MM.1S (cell line): ENCODE data around the gene ZNF521.

Experiments used
- DNase-seq: peaks from one replicate; pipeline ENCODE4 v3.0.0-alpha.2; 2015
- H2AFZ ChIP-seq: fragments of 300-600 bp; sonication (generic); 2 replicates; pipeline ENCODE4 v1.6.0; 2016; ENCODE audit warnings: antibody characterized with exemption, low read length
- H3F3A ChIP-seq: fragments of 300-600 bp; sonication (generic); 2 replicates; pipeline ENCODE4 v1.6.1; 2016; ENCODE audit warnings: mild to moderate bottlenecking, antibody characterized with exemption, low read length, moderate library complexity, mixed read lengths; ENCODE audit not compliant: insufficient read depth
- H3K27ac ChIP-seq: fragments of 300-600 bp; sonication (generic); 2 replicates; pipeline ENCODE4 v1.5.1; 2016; ENCODE audit warnings: mild to moderate bottlenecking, low read length
- H3K27me3 ChIP-seq: fragments of 300-600 bp; sonication (generic); replicated peaks from 2 replicates; pipeline ENCODE4 v1.6.0; 2016; ENCODE audit warnings: low read length; ENCODE audit not compliant: insufficient read depth
- H3K36me3 ChIP-seq: fragments of 300-600 bp; sonication (generic); replicated peaks from 2 replicates; pipeline ENCODE4 v1.6.1; 2016; ENCODE audit warnings: mild to moderate bottlenecking, low read length, mixed read lengths; ENCODE audit not compliant: insufficient read depth
- H3K4me1 ChIP-seq: fragments of 300-600 bp; sonication (generic); 2 replicates; pipeline ENCODE4 v1.6.1; 2016; ENCODE audit warnings: low read length, mixed read lengths
- H3K4me2 ChIP-seq: fragments of 300-600 bp; sonication (generic); 2 replicates; pipeline ENCODE4 v1.6.0; 2016; ENCODE audit warnings: low read depth, low read length
- H3K4me3 ChIP-seq: fragments of 300-600 bp; sonication (generic); 2 replicates; pipeline ENCODE4 v1.5.1; 2016; ENCODE audit warnings: low read length, mixed read lengths
- H3K79me2 ChIP-seq: fragments of 300-600 bp; sonication (generic); 2 replicates; pipeline ENCODE4 v1.6.1; 2016; ENCODE audit warnings: mixed run types, low read length, mixed read lengths
- H3K9ac ChIP-seq: fragments of 300-600 bp; sonication (generic); 2 replicates; pipeline ENCODE4 v1.6.1; 2016; ENCODE audit warnings: low read length, mixed read lengths
- H3K9me2 ChIP-seq: fragments of 300-600 bp; sonication (generic); replicated peaks from 2 replicates; pipeline ENCODE4 v1.6.1; 2016; ENCODE audit warnings: mild to moderate bottlenecking, low read length, mixed read lengths; ENCODE audit not compliant: insufficient read depth
- H3K9me3 ChIP-seq: fragments of 300-600 bp; sonication (generic); replicated peaks from 2 replicates; pipeline ENCODE4 v1.6.1; 2016; ENCODE audit warnings: mild to moderate bottlenecking, low read length, mixed read lengths; ENCODE audit not compliant: insufficient read depth
- H4K20me1 ChIP-seq: fragments of 300-600 bp; sonication (generic); 2 replicates; pipeline ENCODE4 v1.6.1; 2016; ENCODE audit warnings: mild to moderate bottlenecking, low read length, moderate library complexity, mixed read lengths; ENCODE audit not compliant: insufficient read depth
- CTCF ChIP-seq: fragments of 300-600 bp; sonication (generic); IDR thresholded peaks from 2 replicates; pipeline ENCODE4 v1.5.1; 2016; ENCODE audit warnings: antibody characterized with exemption, low read length, mixed read lengths
- EZH2 ChIP-seq: fragments of 300-600 bp; sonication (generic); optimal IDR thresholded peaks from 2 replicates; pipeline ENCODE3; 2017; ENCODE audit warnings: low read depth, mild to moderate bottlenecking, antibody characterized with exemption, low read length, mixed read lengths
- EZH2phosphoT487 ChIP-seq: fragments of 300-600 bp; sonication (generic); IDR thresholded peaks from 2 replicates; pipeline ENCODE4 v1.6.1; 2018; ENCODE audit warnings: antibody characterized with exemption, low read length

The ZNF521 gene

GRCh38 chr18:25093141-25093540 is 258.8 kb downstream of the ZNF521 start:
- TF ChIP-seq CTCF (no peak), EZH2 (no peak), EZH2phosphoT487 (no peak)
- Histone ChIP-seq H3K79me2 (no peaks in the 10 kb centered on the region), H3K9me3 (no peaks in the 10 kb centered on the region), H3K4me1 (no peaks in the 10 kb centered on the region), H3K27ac (no peak overlapping the region), H3K4me2 (no peak overlapping the region), H3K4me3 (no peak overlapping the region), H3K9ac (no peak overlapping the region), H3F3A (no peaks in the 10 kb centered on the region), H3K36me3 (no peaks in the 10 kb centered on the region), H3K27me3 (no peaks in the 10 kb centered on the region), H3K9me2 (no peaks in the 10 kb centered on the region), H4K20me1 (no peaks in the 10 kb centered on the region), H2AFZ (no peak overlapping the region)
- DNase-seq: no peak

GRCh38 chr18:25089470-25089869 is 262.5 kb downstream of the ZNF521 start:
- no peaks in the 10 kb centered on the region for H4K20me1 ChIP-seq
- no peak overlapping the region for H3K4me2 ChIP-seq
- no peaks in the 10 kb centered on the region for H3K27me3 ChIP-seq
- no peaks in the 10 kb centered on the region for H3K9me3 ChIP-seq
- H3K79me2 ChIP-seq: no peaks in the 10 kb centered on the region
- H3K4me1 ChIP-seq: no peaks in the 10 kb centered on the region
- no peaks in the 10 kb centered on the region for H3F3A ChIP-seq
- DNase-seq: no peak
- no peaks in the 10 kb centered on the region for H3K9me2 ChIP-seq
- H2AFZ ChIP-seq: no peak overlapping the region
- H3K4me3 ChIP-seq: no peak overlapping the region
- no peaks in the 10 kb centered on the region for H3K36me3 ChIP-seq
- H3K27ac ChIP-seq: no peak overlapping the region
- H3K9ac ChIP-seq: no peak overlapping the region
- TF ChIP-seq CTCF (no peak), EZH2 (no peak), EZH2phosphoT487 (no peak)

DNA sequence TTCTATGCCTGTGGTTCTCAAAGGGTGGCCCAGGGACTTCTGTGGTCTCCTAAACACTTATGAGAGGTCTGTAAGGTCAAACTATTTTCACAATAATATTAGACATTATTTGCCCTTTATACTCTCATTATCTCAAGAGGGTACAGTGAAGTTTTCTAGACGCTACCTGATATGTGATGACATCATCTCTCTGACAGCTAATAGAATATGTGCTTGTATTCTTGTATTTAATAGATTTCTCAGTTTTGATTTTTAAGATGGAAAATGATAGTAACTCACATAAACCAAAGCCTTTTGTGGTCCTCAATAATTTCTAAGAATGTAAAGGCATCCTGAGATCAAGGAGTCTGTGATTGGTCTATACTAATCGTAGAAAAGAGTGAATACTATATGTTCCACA is 265.1 kb downstream of the ZNF521 start:
- no peak overlapping the region for H3K4me2 ChIP-seq
- no peaks in the 10 kb centered on the region for H3K9me2 ChIP-seq
- H3K27ac ChIP-seq: no peak overlapping the region
- no peaks in the 10 kb centered on the region for H3K27me3 ChIP-seq
- TF ChIP-seq EZH2 (no peak), EZH2phosphoT487 (no peak), CTCF (no peak)
- no peaks in the 10 kb centered on the region for H3K9me3 ChIP-seq
- H3K9ac ChIP-seq: no peak overlapping the region
- no peaks in the 10 kb centered on the region for H3K79me2 ChIP-seq
- H3K4me3 ChIP-seq: no peak overlapping the region
- no peaks in the 10 kb centered on the region for H4K20me1 ChIP-seq
- no peak for DNase-seq
- no peaks in the 10 kb centered on the region for H3F3A ChIP-seq
- H3K36me3 ChIP-seq: no peaks in the 10 kb centered on the region
- no peak overlapping the region for H2AFZ ChIP-seq
- H3K4me1 ChIP-seq: no peaks in the 10 kb centered on the region
